Brain microvascular endothelial cell (primary cell): Measurements from ENCODE around the gene SYNE1.

Experiments used
- DNase-seq: peaks from one replicate; pipeline ENCODE4 v3.0.0-alpha.2; 2020
- H3K27ac ChIP-seq: fragments of 250-450 bp; sonication (Bioruptor Pico); 2 replicates; pipeline ENCODE4 v1.5.1; 2020; ENCODE audit warnings: mild to moderate bottlenecking, moderate library complexity
- H3K27me3 ChIP-seq: fragments of 250-450 bp; sonication (Bioruptor Pico); replicated peaks from 2 replicates; pipeline ENCODE4 v1.5.1; 2020; ENCODE audit warnings: mild to moderate bottlenecking
- H3K36me3 ChIP-seq: fragments of 250-450 bp; sonication (Bioruptor Pico); replicated peaks from 2 replicates; pipeline ENCODE4 v1.5.1; 2020; ENCODE audit warnings: mild to moderate bottlenecking
- H3K4me3 ChIP-seq: 2 replicates; pipeline ENCODE4 v1.5.1; 2011; ENCODE audit warnings: low read depth, mild to moderate bottlenecking, control low read depth, low read length, moderate library complexity
- in situ Hi-C: cut with HindIII; loops from 2 replicates; pipeline ENCODE4 v1.10.0; 2017; ENCODE audit warnings: low sequenced_read_pairs, low pct_ligation_motif_present
- TF ChIP-seq, protein P1 (sequence below): IDR thresholded peaks from 2 replicates; pipeline ENCODE4 v1.5.1; 2011; ENCODE audit warnings: low read depth, mild to moderate bottlenecking, moderate library complexity, low read length, control low read depth, inconsistent platforms; ENCODE audit errors: missing control alignments

Gene SYNE1

DNA sequence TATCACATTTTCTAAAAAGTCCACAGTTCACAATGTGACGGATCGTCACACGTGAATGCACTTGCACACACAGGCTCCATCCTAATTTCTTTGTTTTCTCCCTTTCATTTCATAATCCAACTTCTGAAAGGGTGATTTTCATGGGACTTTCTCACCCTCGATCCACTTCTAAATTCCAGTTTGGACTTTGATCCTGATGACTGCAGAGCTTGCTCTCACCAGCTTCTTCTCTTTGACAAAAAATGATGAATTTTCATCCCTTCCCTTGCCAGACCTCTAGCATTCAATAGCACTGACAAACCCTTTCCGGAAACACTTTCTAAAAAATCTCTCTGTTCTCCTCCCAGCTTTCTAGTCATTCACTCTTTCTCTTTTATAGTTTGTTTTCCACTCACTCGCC is 341.2 kb downstream of the SYNE1 start:
- TF ChIP-seq, protein P1, sequence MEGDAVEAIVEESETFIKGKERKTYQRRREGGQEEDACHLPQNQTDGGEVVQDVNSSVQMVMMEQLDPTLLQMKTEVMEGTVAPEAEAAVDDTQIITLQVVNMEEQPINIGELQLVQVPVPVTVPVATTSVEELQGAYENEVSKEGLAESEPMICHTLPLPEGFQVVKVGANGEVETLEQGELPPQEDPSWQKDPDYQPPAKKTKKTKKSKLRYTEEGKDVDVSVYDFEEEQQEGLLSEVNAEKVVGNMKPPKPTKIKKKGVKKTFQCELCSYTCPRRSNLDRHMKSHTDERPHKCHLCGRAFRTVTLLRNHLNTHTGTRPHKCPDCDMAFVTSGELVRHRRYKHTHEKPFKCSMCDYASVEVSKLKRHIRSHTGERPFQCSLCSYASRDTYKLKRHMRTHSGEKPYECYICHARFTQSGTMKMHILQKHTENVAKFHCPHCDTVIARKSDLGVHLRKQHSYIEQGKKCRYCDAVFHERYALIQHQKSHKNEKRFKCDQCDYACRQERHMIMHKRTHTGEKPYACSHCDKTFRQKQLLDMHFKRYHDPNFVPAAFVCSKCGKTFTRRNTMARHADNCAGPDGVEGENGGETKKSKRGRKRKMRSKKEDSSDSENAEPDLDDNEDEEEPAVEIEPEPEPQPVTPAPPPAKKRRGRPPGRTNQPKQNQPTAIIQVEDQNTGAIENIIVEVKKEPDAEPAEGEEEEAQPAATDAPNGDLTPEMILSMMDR = no peak
- Histone ChIP-seq H3K36me3 (peaks cover 28% of the 10 kb centered on the region), H3K27me3 (no peaks in the 10 kb centered on the region), H3K27ac (no peak overlapping the region), H3K4me3 (no peak overlapping the region)
- no peak for DNase-seq
- in situ Hi-C loops = no loop called here

DNA sequence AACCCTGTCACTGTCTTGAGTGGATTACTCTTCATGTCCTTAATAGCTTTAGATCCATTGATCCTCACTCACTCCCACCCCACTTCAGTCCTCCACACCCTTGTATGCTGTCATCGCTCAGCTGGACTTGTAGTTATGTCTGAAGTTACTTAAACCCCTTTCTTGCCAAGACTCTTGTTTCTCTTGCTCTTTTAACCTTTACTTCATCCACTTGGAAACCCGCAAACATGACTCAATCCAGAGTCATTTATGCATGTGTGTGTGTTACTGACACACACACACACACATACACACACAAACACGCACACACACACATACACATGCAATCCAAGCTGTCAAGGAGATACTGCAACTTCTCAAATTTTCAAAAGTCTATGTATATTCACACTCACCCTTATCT is 341.8 kb downstream of the SYNE1 start:
- peak; percentile 87 for DNase-seq
- Histone ChIP-seq H3K36me3 (peaks cover 27% of the 10 kb centered on the region), H3K4me3 (no peak overlapping the region), H3K27ac (peak overlapping the region; percentile 61), H3K27me3 (no peaks in the 10 kb centered on the region)
- TF ChIP-seq, protein P1 = no peak
- in situ Hi-C loops = no loop called here

DNA sequence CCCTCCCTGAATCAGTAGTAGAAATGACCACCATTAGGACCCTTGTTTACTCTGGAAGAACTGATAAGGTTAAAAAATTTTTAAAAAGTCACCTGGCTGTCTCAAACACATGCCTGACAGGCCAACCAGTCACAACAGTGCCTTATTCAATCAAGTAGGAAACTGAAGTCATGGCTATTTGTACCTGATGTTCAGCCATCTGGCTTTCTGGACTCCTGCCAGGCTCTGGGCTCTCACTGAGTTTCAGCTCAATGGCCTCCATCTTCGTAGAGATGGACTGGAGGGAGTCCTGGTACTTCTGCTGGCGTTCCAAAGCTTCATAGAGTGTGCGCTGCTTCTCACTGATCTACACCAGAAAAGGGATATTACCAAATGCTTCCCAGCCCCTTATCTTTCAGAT is 343.8 kb downstream of the SYNE1 start:
- H3K27ac ChIP-seq = no peak overlapping the region
- TF ChIP-seq, protein P1 = no peak

DNA sequence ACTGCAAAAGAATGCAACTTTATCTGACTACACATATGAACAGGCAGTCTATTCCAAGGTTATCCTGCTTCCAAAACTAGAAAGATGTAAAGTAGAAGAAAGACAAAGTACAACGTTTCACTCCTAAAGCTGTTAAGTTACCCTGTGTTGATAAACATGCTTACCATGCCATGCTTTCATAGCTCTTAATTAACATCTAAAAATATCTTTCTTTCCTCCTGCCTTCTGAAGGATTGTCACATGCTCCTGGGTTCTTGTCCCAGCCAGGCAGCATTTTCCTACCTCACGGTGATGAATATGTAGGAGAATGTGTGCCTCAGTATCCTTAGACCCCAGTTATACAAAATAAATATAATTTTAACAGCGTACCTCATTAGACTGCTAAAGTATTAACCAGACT is 344.6 kb downstream of the SYNE1 start:
- Histone ChIP-seq H3K4me3 (no peak overlapping the region), H3K27ac (no peak overlapping the region), H3K36me3 (peaks cover 35% of the 10 kb centered on the region), H3K27me3 (no peaks in the 10 kb centered on the region)
- in situ Hi-C loops = no loop called here
- TF ChIP-seq, protein P1 = no peak
- DNase-seq = no peak

More for the DNA sequence above, 343.8 kb downstream of the SYNE1 start:
- peaks cover 31% of the 10 kb centered on the region for H3K36me3 ChIP-seq
- no peaks in the 10 kb centered on the region for H3K27me3 ChIP-seq
- in situ Hi-C loops = no loop called here
- H3K4me3 ChIP-seq = no peak overlapping the region
- no peak for DNase-seq

DNA sequence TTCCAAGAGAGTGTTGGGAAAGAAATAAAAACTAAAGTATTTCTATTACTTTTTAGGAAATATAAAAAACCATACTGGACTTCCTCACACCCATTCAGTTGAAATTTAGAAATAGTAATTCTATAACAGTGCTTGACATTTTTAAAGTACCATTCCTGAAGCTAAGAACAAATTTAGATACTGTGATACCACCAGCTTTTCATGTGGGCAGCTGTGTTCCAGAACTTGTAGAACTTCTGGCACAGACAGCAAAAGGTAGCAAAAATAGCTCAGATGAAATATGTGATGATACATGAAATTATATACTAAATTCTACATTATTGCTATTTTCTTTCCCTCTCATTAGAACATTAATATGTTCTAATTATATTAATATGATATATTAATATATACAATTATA is 346.5 kb downstream of the SYNE1 start:
- no peak overlapping the region for H3K27ac ChIP-seq
- no peak overlapping the region for H3K4me3 ChIP-seq
- no peaks in the 10 kb centered on the region for H3K27me3 ChIP-seq
- in situ Hi-C loops = no loop called here
- H3K36me3 ChIP-seq = peaks cover 35% of the 10 kb centered on the region
- TF ChIP-seq, protein P1 = no peak
- no peak for DNase-seq

DNA sequence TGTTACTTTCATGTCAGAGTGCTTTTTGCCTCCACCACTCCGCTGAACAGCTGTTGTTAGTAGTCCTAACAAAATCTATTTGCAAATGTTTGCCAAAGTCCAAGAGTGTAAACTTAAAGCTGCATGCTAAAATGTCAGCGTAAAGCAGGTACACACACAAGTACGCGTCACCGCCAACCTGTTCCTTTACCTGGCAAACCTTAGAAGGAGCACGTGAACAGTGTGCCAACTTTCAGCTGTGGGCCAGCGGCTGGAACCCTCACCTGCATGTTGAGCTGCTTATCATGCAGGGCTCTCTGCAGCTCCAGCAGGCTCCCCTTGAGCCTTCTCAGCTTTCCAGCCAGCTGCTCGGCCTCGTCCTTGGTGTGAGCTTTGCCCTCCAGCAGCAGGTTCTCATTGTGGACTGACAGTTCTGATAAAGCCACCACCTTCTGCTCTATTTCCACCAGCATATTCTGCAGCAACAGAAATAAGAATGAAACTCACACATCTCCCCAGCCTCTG is 359.3 kb downstream of the SYNE1 start:
- DNase-seq = no peak
- no peaks in the 10 kb centered on the region for H3K27me3 ChIP-seq
- H3K4me3 ChIP-seq = no peak overlapping the region
- TF ChIP-seq, protein P1 = no peak
- H3K36me3 ChIP-seq = peaks cover 26% of the 10 kb centered on the region
- H3K27ac ChIP-seq = no peak overlapping the region
- in situ Hi-C loops = no loop called here
